COLO829 (cell line): Measurements from ENCODE around the gene HDHD3.
"Not testable (repeated sequence)": the region's sequence is repeated elsewhere in the genome, so short reads cannot be mapped to it uniquely, and the experiment has no call there.

Source experiments
- DNase-seq: peaks from one replicate; pipeline ENCODE4 v3.0.0; 2012; ENCODE audit warnings: low spot score

The HDHD3 gene

GRCh38 chr9:113389451-113389850 lies 12.7 kb upstream of the HDHD3 start:
- DNase-seq: no peak

GRCh38 chr9:113388833-113389232 lies 12.0 kb upstream of the HDHD3 start:
- DNase-seq: no peak

- no peak for DNase-seq
These were observed 10.9 kb upstream of the HDHD3 start for GRCh38 chr9:113387560-113388230.

GRCh38 chr9:113386571-113387393 lies 10.0 kb upstream of the HDHD3 start:
- DNase-seq: no peak

- no peak for DNase-seq
These were observed 5.2 kb upstream of the HDHD3 start for GRCh38 chr9:113381909-113382411.

- not testable (repeated sequence) for DNase-seq
These were observed 4.7 kb upstream of the HDHD3 start for GRCh38 chr9:113381441-113381840.

GRCh38 chr9:113380869-113381378 lies 4.1 kb upstream of the HDHD3 start:
- no peak for DNase-seq

- not testable (repeated sequence) for DNase-seq
These were observed 3.0 kb upstream of the HDHD3 start for GRCh38 chr9:113379829-113380210.

- not testable (repeated sequence) for DNase-seq
These were observed 2.5 kb upstream of the HDHD3 start for GRCh38 chr9:113379094-113379828.

GRCh38 chr9:113375057-113376023 lies 1.4 kb downstream of the HDHD3 start:
- DNase-seq: no peak

GRCh38 chr9:113373676-113374392 lies 3.0 kb downstream of the HDHD3 start:
- DNase-seq: no peak

GRCh38 chr9:113373256-113373655 lies 3.5 kb downstream of the HDHD3 start:
- DNase-seq: no peak

GRCh38 chr9:113372059-113372458 lies 4.7 kb downstream of the HDHD3 start:
- no peak for DNase-seq

GRCh38 chr9:113370806-113371325 lies 5.9 kb downstream of the HDHD3 start:
- DNase-seq: no peak

GRCh38 chr9:113369855-113370140 lies 7.0 kb downstream of the HDHD3 start:
- no peak for DNase-seq

- no peak for DNase-seq
These were observed 7.6 kb downstream of the HDHD3 start for GRCh38 chr9:113368982-113369854.

GRCh38 chr9:113368348-113368981 lies 8.3 kb downstream of the HDHD3 start:
- no peak for DNase-seq

GRCh38 chr9:113365652-113366051 lies 11.1 kb downstream of the HDHD3 start:
- DNase-seq: not testable (repeated sequence)

GRCh38 chr9:113364951-113365350 lies 11.8 kb downstream of the HDHD3 start:
- no peak for DNase-seq
